CD4-positive, alpha-beta T cell treated with Interleukin-4 for 1 hour (primary cell): ENCODE measurements around the gene E2F4.

ENCODE experiments used
- DNase-seq, 2 donors: peaks; one replicate each; pipeline ENCODE4 v3.0.0-alpha.2; 2020 to 2022

E2F4 gene

DNA sequence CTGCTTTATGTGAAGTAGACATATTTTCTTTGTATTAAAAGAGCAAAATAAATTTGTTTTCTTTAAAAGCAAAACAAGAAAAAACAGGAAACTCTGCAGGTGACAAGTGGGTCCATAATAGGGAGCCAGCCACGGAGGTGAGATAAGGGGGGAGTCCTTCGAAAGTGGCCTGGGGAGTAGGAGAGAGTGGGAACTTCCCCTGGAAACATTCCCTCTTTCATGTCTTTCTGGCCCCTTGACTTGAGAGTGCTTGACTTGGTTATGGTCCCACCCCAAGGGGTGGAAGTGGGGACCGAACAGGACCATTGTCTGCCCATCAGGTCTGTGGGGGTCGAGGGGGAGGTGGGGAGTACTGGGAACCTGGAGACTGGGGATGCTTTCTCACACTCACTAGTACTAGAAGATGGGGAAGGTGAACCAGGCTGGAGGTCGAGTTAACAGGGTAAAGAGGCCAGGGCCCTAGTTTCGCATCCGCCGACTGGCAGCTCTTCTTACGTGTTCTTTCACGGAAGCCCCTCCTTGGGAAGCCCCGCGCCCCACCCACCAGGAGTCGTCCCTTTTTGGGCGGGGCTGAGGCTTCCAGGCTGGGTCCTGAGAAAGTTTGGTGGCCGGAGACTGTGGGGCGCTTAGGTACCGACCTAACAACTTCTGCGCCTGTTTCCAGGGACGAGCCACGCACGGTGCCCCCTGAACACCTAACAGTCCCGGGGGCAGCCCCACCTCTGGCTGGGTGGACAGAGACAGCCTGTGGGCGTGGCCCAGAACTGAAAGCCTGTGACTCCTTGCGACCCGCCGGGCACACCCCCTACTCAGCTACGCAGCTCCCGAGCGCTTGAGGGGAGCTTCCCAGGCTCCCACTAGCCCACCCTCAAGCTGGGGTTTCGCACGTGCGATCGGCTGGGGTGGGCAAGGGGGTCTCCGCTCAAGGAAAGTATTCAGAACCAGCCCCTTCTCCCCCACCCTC, 33.0 kb upstream of the E2F4 start:
- DNase-seq = peak; percentile 87 to 90

DNA sequence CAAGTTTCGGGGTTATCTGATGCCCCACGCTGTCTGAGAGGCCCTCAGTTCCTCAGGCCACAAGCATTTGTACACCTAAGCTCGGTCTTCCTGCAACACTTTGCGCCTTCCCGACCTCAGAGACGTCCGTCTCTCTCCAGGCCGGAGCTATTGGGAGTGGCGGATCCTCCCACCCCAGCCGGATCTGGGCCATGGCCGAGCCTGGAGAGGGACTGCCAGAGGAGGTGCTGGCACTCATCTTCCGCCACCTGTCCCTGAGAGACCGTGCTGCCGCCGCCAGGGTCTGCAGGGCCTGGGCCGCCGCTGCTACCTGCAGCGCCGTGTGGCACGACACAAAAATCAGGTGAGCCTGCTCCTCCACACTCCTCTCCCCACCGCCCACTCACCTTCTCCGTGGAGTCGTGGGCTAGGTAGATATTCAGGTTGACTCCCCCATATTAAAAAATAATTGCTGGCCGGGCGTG, 30.3 kb upstream of the E2F4 start:
- no peak for DNase-seq

DNA sequence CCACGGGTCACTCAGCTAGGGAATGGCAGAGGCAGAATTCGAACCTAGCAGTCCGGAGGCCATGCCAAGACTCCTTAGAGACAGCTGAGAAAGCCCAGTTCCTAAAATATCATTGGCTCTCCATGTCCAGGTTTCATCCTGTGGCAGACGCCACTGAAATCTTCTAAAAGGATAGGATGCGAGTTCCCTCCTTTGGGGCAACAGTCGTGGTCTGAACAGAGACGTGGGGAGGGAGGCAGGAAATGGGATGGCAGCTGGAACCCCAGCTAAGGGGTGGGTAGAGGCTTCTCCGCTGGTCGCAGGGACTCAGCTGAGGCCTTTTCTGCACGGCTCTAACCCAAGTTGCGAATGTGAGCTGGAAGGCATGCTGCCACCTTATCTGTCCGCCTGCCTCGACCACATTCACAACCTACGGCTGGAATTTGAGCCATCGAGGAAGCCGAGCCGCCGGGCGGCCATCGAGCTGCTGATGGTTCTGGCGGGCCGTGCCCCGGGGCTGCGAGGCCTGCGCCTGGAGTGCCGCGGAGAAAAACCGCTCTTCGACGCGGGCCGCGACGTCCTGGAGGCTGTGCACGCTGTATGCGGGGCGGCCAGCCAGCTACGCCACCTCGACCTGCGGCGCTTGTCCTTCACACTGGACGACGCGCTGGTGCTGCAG, 29.3 kb upstream of the E2F4 start:
- DNase-seq = no peak

DNA sequence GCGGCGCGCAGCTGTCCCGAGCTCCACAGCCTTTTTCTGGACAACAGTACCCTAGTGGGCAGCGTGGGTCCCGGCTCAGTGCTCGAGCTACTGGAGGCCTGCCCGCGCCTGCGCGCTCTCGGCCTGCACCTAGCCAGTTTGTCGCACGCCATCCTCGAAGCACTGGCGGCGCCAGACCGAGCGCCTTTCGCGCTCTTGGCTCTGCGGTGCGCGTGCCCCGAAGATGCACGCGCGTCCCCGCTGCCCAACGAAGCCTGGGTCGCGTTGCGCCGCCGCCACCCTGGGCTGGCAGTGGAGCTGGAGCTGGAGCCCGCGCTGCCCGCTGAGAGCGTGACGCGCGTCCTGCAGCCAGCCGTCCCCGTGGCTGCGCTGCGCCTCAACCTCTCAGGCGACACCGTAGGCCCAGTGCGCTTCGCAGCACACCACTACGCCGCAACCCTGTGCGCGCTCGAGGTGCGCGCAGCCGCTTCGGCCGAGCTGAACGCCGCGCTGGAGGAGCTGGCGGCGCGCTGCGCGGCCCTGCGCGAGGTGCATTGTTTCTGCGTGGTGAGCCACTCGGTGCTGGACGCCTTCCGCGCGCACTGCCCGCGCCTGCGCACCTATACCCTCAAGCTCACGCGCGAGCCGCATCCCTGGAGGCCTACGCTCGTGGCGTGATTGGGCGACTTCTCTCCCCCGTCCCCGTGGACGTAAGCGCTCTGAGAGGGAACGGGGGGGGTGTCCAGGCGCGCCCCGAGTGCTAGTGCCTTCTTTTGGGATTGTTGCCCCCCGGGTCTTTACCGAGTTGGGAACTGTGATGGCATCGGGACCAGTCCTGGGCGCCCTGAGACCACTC, 28.6 kb upstream of the E2F4 start:
- DNase-seq = peak; percentile 37 to 61

DNA sequence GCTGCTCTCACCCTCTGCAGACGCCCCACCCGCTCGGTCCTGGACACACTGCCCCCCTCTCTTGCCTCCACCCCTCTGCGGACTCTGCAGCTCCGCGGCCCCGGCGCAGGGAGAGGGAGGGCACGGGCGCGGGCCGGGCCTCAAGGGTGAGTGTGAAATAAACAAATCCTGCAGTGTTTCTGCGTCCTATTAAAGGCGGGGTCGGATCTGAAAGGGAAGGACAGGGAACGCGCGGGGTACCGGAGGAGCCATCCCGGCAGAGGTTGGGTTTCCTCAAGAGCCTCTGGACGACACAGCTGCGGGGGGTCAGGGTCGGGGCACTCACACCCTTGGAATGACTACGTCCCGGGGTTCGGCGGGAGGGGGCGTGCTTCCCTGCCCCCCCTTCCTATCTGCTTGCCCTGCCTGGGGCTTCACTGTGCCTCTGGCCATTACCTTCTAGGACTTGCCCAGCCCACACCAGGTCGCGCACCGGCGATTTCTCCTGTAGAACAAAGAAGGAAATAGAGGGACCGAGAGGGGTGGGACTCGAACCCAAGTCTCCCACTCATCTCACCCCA, 27.9 kb upstream of the E2F4 start:
- DNase-seq = no peak

DNA sequence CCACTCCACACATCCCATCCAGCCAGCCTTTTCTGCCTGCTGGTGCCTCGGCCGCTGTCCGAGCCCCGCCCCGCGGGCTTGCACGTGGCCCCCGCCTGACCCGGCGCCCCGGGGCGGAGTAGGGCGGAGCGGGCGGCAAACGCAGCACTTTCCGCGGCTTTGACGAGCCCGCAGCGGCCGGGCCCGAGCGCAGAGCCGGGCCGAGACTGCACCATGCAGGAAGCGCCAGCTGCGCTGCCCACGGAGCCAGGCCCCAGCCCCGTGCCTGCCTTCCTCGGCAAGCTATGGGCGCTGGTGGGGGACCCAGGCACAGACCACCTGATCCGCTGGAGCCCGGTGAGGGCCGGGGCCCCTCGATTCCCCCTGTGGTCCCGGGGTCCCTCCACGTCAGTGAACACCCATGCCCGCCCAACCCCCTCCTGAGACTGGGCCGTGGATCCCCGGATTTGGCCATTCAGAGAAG, 27.3 kb upstream of the E2F4 start, which contains the start of gene HSF4:
Gene HSF4 (plus strand): TSS at position 147 of the 463 bp plus-strand sequence. CDS start 67 bp downstream, at position 214.
- no peak for DNase-seq

DNA sequence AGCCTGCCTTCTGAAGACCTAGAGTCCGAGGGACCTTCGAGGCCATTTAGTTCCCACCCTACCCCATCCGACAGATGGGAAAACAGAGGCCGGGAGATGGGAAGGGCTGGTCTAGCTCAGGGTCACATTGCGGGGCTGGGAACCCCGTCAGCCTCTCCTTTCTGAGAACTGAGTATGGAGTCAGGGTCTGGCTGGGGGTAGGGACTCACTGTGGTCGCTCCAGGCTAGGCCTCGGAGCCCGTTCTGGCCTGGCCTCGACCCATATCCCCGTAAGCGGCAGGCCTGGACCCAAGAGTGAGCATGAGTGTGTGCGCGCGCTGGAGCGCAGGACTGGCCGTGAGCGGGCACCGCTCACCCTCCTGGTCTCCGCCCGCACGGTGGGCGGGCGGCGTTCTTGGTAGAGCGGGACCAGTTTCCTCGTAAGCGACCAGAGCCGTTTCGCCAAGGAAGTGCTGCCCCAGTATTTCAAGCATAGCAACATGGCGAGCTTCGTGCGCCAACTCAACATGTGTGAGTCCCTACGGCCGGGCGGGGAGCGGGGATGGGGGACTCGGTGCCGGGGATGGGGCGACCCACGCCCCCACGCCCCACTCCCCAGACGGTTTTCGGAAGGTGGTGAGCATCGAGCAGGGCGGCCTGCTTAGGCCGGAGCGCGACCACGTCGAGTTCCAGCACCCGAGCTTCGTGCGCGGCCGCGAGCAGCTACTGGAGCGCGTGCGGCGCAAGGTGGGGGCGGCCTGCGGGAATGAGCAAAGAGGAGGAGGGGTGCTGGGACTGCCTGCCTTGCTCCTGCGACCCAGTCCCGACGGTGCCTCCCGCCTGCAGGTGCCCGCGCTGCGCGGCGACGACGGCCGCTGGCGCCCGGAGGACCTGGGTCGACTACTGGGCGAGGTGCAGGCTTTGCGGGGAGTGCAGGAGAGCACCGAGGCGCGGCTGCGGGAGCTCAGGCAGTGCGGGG, 26.6 kb upstream of the E2F4 start:
- no peak for DNase-seq

DNA sequence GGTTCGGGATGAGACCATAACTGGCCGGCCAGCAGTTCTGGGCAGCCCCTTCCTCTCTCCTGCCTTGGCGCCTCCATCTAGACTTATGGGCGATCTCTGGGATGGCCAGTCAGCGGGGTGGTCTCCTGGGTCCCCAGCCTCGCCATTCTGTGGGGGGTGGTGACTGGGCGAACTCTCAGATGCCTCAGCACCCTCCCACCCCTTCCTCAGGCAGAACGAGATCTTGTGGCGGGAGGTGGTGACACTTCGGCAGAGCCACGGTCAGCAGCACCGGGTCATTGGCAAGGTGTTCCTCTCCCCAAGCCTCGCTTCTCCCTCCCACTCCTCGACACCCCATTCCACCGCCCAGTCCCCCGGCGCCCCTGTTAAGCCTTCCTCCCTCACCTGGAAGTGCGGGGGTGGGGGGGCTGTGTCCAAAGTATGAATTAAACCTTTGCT, 25.8 kb upstream of the E2F4 start:
- DNase-seq = no peak

DNA sequence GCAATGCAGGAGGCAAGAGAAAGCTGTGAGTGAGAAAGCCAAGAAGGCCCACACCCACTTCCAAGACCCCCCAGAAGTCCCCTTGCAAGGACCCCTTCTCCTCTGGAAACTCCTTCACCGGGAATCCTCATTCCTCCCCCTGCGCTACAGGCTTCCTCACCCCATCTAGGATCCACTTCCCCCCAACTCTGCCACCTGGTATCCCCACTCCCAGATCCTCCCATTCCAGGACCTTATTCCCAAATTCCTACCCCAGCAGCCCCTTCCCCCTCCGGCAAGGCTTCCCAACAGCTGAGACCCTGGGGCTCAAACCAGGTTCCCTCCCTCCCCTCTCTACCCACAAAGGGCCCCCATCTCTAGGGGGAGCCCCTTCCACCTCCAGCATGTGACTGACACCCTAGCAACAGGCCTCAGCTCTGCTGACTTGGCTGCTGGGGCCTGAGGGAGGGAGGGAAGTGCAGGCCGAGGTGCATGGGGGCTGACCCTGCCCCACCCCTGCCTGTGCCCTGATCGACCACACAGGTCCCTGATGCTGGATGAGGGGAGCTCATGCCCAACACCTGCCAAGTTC, 25.3 kb upstream of the E2F4 start:
- DNase-seq = no peak

DNA sequence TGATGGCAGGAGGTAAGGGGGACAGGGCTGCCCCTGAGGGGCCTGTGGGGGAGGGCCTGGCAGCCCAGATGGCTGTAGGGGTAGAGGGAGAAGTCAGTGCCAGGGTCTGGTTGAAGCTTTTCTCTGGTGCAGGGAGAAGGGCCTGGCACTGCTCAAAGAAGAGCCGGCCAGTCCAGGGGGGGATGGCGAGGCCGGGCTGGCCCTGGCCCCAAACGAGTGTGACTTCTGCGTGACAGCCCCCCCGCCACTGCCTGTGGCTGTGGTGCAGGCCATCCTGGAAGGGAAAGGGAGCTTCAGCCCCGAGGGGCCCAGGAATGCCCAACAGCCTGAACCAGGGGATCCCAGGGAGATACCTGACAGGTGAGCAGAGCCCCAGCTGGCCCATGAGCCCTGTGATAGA, 24.4 kb upstream of the E2F4 start:
- no peak for DNase-seq

DNA sequence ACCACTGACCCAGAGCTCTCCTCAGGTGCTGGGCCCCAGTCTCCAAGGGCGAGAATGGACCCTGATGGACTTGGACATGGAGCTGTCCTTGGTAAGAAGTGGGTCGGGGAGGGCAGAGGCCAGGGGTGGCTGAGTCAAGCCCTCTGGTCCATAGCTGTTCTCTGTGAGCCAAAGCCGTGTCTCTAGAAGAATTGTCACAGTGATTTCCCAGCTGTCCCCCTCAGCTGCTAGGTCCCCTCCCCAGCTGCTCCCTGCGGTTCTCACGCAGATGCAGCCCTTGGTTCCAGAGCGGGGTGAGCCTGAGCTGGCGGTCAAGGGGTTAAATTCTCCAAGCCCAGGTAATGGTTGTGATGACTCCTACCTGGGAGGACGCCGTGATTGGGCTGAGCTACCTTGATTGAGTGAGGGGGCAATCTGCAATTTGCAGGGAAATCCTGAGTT, 22.9 kb upstream of the E2F4 start:
- no peak for DNase-seq

DNA sequence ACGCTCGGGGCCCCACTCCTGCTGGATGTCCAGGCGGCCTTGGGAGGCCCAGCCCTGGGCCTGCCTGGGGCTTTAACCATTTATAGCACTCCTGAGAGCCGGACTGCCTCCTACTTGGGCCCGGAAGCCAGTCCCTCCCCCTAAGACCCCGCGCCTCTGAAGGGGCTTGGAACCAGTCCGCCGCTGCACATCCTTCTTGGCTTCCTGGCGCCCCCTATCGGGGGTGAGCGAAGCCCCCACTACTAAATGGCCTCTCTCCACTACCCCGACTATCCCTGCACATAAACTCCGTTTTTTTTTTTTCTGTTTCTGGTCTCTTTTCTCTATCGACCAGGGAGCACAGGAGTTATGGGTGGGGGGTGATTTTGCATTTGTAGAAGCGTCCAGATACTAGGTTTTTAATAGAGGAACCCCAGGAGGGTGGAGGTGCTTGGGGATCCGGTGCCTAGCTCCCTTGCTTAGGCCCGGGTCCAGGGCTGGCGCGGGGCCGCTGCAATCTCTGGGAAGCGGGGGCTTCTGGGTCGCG, 22.2 kb upstream of the E2F4 start:
- peak in 1 of 2 donors; percentile 42 for DNase-seq

DNA sequence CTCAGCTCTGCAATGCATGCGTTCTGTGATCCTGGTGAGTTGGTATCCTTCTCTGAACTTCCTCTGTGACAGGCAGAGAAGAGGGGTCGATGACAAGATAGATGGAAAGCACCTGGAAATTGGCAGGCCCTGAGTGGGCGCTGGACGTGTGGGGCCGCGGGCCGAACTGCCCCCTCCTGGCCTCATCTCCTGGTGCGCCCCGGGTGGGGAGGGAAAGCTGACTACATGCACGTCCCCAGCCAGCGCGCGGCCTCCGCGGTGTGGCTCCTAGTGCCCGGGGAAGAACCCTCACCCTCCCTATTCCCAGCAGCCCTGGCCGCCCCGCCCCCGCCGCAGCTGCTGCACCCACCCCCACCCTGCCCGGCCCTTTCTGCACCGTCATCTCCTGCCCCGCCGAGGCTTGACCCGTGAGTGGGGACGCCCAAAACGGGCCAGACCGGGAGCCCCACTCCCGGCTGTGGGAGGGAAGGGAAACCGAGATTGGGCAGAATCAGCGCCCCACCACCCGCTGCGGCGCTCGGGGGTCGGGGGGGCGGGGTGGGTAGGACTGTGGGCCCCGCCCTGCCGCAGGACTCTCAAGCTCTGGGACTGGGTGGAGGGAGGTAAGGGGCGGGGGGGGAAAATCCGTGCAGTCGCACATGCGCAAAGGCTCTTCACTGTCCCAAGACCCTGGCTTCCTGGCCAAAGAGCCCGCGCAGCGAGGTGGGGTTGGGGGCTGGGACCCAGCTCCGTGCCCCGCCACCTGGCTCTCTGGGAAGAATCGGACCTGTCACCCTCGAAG, 21.6 kb upstream of the E2F4 start, which contains the start of gene NOL3:
Gene NOL3 (plus strand): TSS at position 371 of the 781 bp plus-strand sequence.
- DNase-seq = peak in 1 of 2 donors; percentile 35

DNA sequence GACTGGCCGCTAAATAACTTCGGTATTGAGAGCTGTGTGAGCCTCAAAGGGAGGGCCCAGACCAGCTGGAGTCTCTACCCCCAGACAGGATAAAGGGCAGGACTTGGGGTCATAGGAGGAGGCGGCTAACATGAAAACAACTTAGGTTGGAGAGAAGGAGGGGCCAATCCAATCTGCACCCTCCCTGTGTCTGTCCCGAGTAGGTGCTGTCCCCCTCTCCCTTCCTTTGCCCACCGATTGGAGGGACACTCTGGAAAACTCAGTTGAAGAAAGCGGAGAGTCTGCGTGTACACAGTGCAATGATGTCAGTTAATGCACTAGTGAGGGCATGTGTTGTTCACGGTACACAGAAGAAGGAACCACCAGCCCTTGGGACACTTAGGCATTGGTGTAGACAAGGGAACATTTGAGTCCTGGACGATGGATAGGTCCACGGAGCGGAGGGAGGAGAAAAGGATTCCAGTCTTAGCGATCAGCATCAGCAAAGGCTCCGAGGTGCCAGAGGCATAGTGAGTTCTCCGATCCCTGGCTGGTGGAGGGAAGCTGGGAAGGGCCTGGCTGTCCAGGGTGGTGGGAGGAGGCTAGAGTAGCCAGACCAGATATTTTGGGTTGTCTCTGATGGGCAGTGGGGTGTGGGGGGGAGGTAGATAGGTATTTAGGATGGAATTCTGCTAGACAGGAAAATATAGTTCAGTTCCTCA, 20.9 kb upstream of the E2F4 start:
- no peak for DNase-seq

DNA sequence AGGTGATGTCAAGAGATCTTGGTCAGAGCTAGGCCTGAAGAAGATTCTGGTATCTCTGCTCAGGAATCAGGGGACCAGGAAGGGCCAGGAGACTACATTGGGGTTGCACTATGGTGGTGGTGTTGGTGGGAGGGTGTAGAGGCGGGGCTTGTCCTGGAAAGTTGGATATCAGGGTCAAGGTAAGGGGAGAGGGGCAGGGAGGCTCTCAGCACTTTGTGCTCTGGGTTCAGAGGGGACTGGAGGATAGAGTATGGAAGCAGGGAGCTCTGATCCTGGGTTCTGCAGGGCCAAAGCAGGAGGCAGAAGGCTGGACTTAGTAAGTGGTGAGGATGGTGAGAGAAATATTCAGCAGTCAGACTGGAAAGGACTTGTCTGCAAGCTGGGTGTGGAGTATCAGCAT, 18.6 kb upstream of the E2F4 start:
- DNase-seq = no peak

DNA sequence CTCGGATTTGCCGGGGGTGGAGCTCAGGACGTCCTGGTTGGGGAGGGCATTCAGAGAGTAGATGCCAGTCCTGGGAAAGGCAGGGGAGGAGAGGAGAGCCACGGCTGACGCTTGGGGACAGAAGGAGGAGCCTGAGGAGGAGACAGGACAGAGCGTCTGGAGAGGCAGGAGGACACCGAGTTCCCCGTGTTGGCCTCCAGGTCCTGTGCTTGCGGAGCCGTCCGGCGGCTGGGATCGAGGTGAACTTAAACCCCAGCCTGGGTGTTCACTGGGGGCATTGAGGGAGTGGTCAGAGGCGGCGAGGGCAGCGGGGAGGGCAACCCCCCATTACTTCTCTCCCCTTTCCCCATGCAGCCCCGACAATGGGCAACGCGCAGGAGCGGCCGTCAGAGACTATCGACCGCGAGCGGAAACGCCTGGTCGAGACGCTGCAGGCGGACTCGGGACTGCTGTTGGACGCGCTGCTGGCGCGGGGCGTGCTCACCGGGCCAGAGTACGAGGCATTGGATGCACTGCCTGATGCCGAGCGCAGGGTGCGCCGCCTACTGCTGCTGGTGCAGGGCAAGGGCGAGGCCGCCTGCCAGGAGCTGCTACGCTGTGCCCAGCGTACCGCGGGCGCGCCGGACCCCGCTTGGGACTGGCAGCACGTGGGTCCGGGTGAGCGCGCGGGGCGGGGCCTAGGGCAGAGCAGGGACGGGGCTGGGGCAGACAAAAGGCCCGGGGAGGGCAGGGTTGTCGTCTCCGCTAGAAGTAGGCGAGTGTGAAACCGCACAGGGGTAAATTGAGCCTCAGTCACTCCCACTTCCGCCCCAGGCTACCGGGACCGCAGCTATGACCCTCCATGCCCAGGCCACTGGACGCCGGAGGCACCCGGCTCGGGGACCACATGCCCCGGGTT, 17.9 kb upstream of the E2F4 start:
- DNase-seq = peak; percentile 73 to 76

DNA sequence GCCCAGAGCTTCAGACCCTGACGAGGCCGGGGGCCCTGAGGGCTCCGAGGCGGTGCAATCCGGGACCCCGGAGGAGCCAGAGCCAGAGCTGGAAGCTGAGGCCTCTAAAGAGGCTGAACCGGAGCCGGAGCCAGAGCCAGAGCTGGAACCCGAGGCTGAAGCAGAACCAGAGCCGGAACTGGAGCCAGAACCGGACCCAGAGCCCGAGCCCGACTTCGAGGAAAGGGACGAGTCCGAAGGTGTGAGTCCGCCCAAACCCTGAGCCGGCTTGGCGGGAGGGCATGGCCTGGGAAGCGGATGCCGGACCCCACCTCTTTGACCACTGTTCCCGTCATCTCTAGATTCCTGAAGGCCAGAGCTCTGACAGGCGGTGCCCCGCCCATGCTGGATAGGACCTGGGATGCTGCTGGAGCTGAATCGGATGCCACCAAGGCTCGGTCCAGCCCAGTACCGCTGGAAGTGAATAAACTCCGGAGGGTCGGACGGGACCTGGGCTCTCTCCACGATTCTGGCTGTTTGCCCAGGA, 17.2 kb upstream of the E2F4 start:
- DNase-seq = no peak

DNA sequence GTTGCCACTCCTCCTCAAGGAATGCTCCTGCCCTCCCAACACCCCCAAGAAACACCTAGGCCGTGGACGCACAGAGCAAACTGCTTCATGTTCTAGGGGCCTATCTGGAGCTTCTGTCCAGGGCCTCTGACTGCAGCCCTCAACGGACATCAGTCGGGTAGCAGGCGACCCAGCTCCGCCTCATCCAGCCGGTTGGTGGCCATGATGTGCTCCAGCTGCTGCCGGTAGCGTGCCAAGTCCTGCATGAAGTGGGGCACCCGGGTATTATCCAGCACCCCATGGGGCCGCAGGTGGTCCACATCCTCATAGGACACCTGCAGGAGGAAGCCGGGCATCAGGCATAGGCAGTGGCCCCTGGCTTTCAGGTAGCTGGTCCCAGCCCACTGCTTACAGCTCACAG, 15.3 kb upstream of the E2F4 start:
- no peak for DNase-seq
